Spleen (tissue), 7 donors: Measurements from ENCODE around the gene OCIAD1.

Source experiments
- POLR2A ChIP-seq, 3 donors: fragments of 450-650 bp; IDR thresholded peaks; one replicate each; pipeline ENCODE4 v1.5.1; 2017; ENCODE audit warnings: antibody characterized with exemption in 3 of 3, mild to moderate bottlenecking in 1 of 3
- POLR2AphosphoS5 ChIP-seq, 3 donors: sonication (generic); formaldehyde crosslinking; IDR thresholded peaks; one replicate each; pipeline ENCODE4 v1.5.1; 2017; ENCODE audit warnings: antibody characterized with exemption in 3 of 3
- TF ChIP-seq, protein P1 (sequence below), 11 experiments: fragments of 200-600 bp in 7 of 11; fragments of 450-650 bp in 4 of 11; sonication (generic) in 4 of 11; IDR thresholded peaks in 8 of 11; conservative IDR thresholded peaks in 3 of 11; 1 replicate in 7 of 11; 2 replicates in 4 of 11; pipeline versions ENCODE4 v1.4.0 to v1.8.0; 2016 to 2021; ENCODE audit warnings: antibody characterized with exemption in 11 of 11, inconsistent platforms in 4 of 11, mild to moderate bottlenecking in 1 of 11
- donor health status: DM: no; HTN: no; CAD: no; lungs with moderate emphysema.
- donor health status: DM: no; HTN: no; CAD: no.
- donor health status: DM: no; HTN: no; CAD: no.

DNA sequence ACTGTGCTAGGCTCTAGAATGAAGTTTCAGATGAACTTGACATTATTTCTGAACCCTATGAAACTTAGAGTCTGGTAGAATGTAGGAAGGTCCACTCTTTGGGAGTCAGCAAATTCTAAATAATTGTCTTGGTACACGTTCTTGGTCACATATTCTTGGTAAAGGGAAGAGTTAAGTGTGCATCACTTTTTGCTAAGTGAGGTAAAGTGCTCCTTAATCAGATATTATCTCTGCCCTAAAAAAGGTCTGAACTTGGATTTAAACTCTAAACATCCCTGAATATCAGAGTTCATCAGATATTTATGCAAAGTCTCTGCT is 68.5 kb downstream of the OCIAD1 start:
- TF ChIP-seq, protein P1, sequence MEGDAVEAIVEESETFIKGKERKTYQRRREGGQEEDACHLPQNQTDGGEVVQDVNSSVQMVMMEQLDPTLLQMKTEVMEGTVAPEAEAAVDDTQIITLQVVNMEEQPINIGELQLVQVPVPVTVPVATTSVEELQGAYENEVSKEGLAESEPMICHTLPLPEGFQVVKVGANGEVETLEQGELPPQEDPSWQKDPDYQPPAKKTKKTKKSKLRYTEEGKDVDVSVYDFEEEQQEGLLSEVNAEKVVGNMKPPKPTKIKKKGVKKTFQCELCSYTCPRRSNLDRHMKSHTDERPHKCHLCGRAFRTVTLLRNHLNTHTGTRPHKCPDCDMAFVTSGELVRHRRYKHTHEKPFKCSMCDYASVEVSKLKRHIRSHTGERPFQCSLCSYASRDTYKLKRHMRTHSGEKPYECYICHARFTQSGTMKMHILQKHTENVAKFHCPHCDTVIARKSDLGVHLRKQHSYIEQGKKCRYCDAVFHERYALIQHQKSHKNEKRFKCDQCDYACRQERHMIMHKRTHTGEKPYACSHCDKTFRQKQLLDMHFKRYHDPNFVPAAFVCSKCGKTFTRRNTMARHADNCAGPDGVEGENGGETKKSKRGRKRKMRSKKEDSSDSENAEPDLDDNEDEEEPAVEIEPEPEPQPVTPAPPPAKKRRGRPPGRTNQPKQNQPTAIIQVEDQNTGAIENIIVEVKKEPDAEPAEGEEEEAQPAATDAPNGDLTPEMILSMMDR (IDR thresholded peaks at IDR 0.05 in 8 of 11, conservative IDR thresholded peaks at IDR 0.05 in 3 of 11), result no peak
- TF ChIP-seq POLR2AphosphoS5 (IDR thresholded peaks at IDR 0.05) (no peak), POLR2A (IDR thresholded peaks at IDR 0.05) (no peak)
